Stimulated activated CD8-positive, alpha-beta memory T cell treated with anti-CD3 and anti-CD28 coated beads, Interleukin-15, amount 100 ng/mL, for 1 hour (primary cell): Measurements from ENCODE around the gene EVX2.

ENCODE experiments used
- DNase-seq: peaks from one replicate; pipeline ENCODE4 v3.0.0-alpha.2; 2020; ENCODE audit warnings: low read depth

The EVX2 gene

GRCh38 chr2:176122052-176122682 lies 38.4 kb upstream of the EVX2 start:
- no peak for DNase-seq

GRCh38 chr2:176121190-176122051 lies 37.7 kb upstream of the EVX2 start:
- no peak for DNase-seq

- no peak for DNase-seq
Observed at GRCh38 chr2:176120364-176121189, 36.8 kb upstream of the EVX2 start.

- DNase-seq: no peak
Observed at GRCh38 chr2:176118601-176119339, 35.0 kb upstream of the EVX2 start.

GRCh38 chr2:176117823-176118371 lies 34.1 kb upstream of the EVX2 start:
- DNase-seq: no peak

- DNase-seq: no peak
Observed at GRCh38 chr2:176117162-176117822, 33.5 kb upstream of the EVX2 start.

GRCh38 chr2:176115883-176116813 lies 32.4 kb upstream of the EVX2 start, which contains the start of gene HOXD10:
HOXD10 (plus strand) TSS chr2:176116778; CDS start chr2:176116834, 56 bp downstream.
- DNase-seq: no peak

- DNase-seq: no peak
Observed at GRCh38 chr2:176114930-176115625, 31.3 kb upstream of the EVX2 start.

GRCh38 chr2:176114120-176114929 lies 30.6 kb upstream of the EVX2 start:
- DNase-seq: no peak

- no peak for DNase-seq
Observed at GRCh38 chr2:176112375-176113302, 28.9 kb upstream of the EVX2 start.

- DNase-seq: no peak
Observed at GRCh38 chr2:176111846-176112374, 28.1 kb upstream of the EVX2 start.

- DNase-seq: no peak
Observed at GRCh38 chr2:176111309-176111663, 27.5 kb upstream of the EVX2 start.

GRCh38 chr2:176110415-176111308 lies 26.9 kb upstream of the EVX2 start:
- DNase-seq: no peak

GRCh38 chr2:176109946-176110345 lies 26.2 kb upstream of the EVX2 start:
- DNase-seq: no peak

- no peak for DNase-seq
Observed at GRCh38 chr2:176109192-176109901, 25.6 kb upstream of the EVX2 start.
